Stimulated activated CD4-positive, alpha-beta T cell treated with anti-CD3 and anti-CD28 coated beads, Interleukin-1b, Interleukin-23, amount 100 ng/mL, for 4 hours (primary cell): ENCODE measurements around the gene AMOTL1.

Experiments
- DNase-seq, 2 donors: peaks; one replicate each; pipeline ENCODE4 v3.0.0-alpha.2; 2020; ENCODE audit warnings: low read depth in 2 of 2

Gene AMOTL1

GRCh38 chr11:94925422-94926270 lies 157.5 kb downstream of the AMOTL1 start:
- no peak for DNase-seq

- no peak for DNase-seq
Observed at GRCh38 chr11:94926271-94926625, 158.1 kb downstream of the AMOTL1 start.
